Lower leg skin (tissue), 3 donors: ENCODE measurements around the gene TAGAP.

Source experiments
- POLR2A ChIP-seq, 2 donors: fragments of 450-650 bp; IDR thresholded peaks; one replicate each; pipeline ENCODE4 v1.6.1; 2016 to 2017; ENCODE audit warnings: antibody characterized with exemption in 2 of 2, mild to moderate bottlenecking in 1 of 2, moderate library complexity in 1 of 2
- TF ChIP-seq, protein P1 (sequence below), 3 donors: fragments of 450-650 bp; IDR thresholded peaks; one replicate each; pipeline ENCODE4 v1.5.1; 2016; ENCODE audit warnings: antibody characterized with exemption in 3 of 3, mild to moderate bottlenecking in 3 of 3, moderate library complexity in 2 of 3

DNA sequence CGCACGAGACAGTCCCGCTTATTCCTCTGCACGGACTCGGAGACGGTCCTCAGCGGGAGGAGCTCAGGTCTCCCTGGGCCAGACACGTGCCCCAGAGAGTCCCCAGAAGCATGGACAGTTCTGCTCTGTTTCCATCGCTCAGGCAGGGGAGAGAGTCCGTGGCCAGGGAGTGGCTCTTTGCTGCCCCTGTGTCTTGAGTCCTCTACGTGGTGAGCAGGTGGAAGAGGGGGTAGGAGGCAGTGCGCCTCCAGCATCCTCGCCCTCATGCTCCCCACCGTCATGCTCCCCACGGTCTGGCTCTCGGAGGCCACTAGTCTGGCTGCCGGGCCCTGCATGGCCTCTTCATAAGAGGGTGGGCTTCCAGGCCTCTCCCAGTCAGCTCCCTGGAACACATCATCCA is 8.9 kb downstream of the TAGAP start:
- TF ChIP-seq, protein P1, sequence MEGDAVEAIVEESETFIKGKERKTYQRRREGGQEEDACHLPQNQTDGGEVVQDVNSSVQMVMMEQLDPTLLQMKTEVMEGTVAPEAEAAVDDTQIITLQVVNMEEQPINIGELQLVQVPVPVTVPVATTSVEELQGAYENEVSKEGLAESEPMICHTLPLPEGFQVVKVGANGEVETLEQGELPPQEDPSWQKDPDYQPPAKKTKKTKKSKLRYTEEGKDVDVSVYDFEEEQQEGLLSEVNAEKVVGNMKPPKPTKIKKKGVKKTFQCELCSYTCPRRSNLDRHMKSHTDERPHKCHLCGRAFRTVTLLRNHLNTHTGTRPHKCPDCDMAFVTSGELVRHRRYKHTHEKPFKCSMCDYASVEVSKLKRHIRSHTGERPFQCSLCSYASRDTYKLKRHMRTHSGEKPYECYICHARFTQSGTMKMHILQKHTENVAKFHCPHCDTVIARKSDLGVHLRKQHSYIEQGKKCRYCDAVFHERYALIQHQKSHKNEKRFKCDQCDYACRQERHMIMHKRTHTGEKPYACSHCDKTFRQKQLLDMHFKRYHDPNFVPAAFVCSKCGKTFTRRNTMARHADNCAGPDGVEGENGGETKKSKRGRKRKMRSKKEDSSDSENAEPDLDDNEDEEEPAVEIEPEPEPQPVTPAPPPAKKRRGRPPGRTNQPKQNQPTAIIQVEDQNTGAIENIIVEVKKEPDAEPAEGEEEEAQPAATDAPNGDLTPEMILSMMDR (IDR thresholded peaks at IDR 0.05): no peak
- no peak for TF ChIP-seq POLR2A (IDR thresholded peaks at IDR 0.05)
